Sigmoid colon (tissue), 7 donors: Measurements from ENCODE around the gene TAOK1. TPM values are rescaled to one million over a fixed set of nuclear protein-coding genes. Genes with fewer than 3 reads are reported as not detected.
A peak's percentile ranks its signal among the peaks of the same experiment; 100 is the strongest.

ENCODE experiments used
- DNase-seq: peaks from one replicate; pipeline ENCODE4 v3.0.0-alpha.2; 2019
- H3K27ac ChIP-seq, 4 donors: fragments of 200-600 bp; sonication (generic); one replicate each; pipeline ENCODE4 v1.5.1; 2016 to 2019; ENCODE audit warnings: mild to moderate bottlenecking in 1 of 4
- H3K27me3 ChIP-seq, 3 donors: fragments of 200-600 bp; sonication (generic); one replicate each; pipeline ENCODE4 v1.5.1; 2019; ENCODE audit warnings: mild to moderate bottlenecking in 1 of 3
- H3K36me3 ChIP-seq, 4 donors: fragments of 200-600 bp; sonication (generic); one replicate each; pipeline ENCODE4 v1.5.1; 2016 to 2019
- H3K4me1 ChIP-seq, 4 donors: fragments of 200-600 bp; sonication (generic); one replicate each; pipeline ENCODE4 v1.5.1; 2017 to 2019
- H3K4me3 ChIP-seq, 4 donors: fragments of 200-600 bp; sonication (generic); one replicate each; pipeline ENCODE4 v1.5.1; 2017 to 2019; ENCODE audit warnings: mild to moderate bottlenecking in 2 of 4, moderate library complexity in 1 of 4
- H3K9me3 ChIP-seq, 4 donors: fragments of 200-600 bp in 3 of 4; sonication (generic) in 3 of 4; one replicate each; pipeline versions ENCODE4 v1.5.1 to v1.6.1; 2013 to 2019
- EP300 ChIP-seq, 4 donors: sonication (generic); formaldehyde crosslinking; IDR thresholded peaks; one replicate each; pipeline ENCODE4 v1.6.1; 2017; ENCODE audit warnings: antibody characterized with exemption in 4 of 4
- POLR2A ChIP-seq, 2 donors: fragments of 450-650 bp; IDR thresholded peaks; one replicate each; pipeline ENCODE4 v1.6.1; 2016; ENCODE audit warnings: antibody characterized with exemption in 2 of 2, mild to moderate bottlenecking in 2 of 2, moderate library complexity in 2 of 2
- POLR2AphosphoS5 ChIP-seq, 4 donors: sonication (generic); formaldehyde crosslinking; IDR thresholded peaks; one replicate each; pipeline ENCODE4 v1.6.1; 2017; ENCODE audit warnings: antibody characterized with exemption in 4 of 4
- WGBS, 2 donors: extraction: QIAGEN DNeasy Blood & Tissue Kit; methylation state at CpG; one replicate each; pipeline ENCODE4 v1.1.7; 2013; 5-methylcytosine and 5-hydroxymethylcytosine counted together
- intact Hi-C: fragments of 100-400 bp; cut with DNase I; formaldehyde crosslinking; loops from one replicate; pipeline ENCODE4 v1.15.1; 2023
- polyA plus RNA-seq, 3 donors: library from polyadenylated mRNA; stranded (reverse); fragments of 200-250 nt; gene quantifications; one replicate each; pipeline ENCODE4 v1.2.3, GENCODE V29; 2013
- total RNA-seq, 4 donors: library from RNA; depleted of rRNA; stranded (reverse); fragments of >200 nt; gene quantifications; one replicate each; pipeline ENCODE4 v1.1.0, GENCODE V29; 2016
- TF ChIP-seq, protein P1 (sequence below), 4 experiments: fragments of 450-650 bp in 3 of 4; fragments of 200-600 bp in 1 of 4; IDR thresholded peaks; one replicate each; pipeline ENCODE4 v1.5.1; 2016 to 2019; ENCODE audit warnings: antibody characterized with exemption in 4 of 4, mild to moderate bottlenecking in 3 of 4, moderate library complexity in 2 of 4
- donor health status: healthy with polysubstance abuse.
- donor health status: Bipolar disorder and iron deficiency.
- donor health status: healthy.

The TAOK1 gene
- total and polyA plus RNA-seq, 7 donors = 3.6 to 65.4 (median 46.3) TPM

DNA sequence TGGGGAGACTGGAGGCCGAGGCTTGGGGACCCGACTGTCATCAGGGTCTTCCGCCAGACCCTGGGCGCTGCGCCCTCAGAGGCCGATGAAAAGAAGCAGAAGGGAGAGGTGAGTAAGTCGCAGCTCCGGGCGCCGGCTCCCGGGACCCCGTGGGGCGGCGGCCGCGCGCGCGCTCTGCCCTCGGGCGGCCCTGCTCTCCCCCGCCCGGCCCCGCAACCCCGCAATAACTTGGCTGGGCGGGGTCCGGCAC is 177.1 kb downstream of the TAOK1 start:
- H3K27ac ChIP-seq = peak overlapping the region; percentile 86 to 94 (median 90)
- TF ChIP-seq POLR2AphosphoS5 (IDR thresholded peaks at IDR 0.05) = no peak
- TF ChIP-seq POLR2A (IDR thresholded peaks at IDR 0.05) = no peak
- TF ChIP-seq EP300 (IDR thresholded peaks at IDR 0.05) = no peak
- TF ChIP-seq, protein P1, sequence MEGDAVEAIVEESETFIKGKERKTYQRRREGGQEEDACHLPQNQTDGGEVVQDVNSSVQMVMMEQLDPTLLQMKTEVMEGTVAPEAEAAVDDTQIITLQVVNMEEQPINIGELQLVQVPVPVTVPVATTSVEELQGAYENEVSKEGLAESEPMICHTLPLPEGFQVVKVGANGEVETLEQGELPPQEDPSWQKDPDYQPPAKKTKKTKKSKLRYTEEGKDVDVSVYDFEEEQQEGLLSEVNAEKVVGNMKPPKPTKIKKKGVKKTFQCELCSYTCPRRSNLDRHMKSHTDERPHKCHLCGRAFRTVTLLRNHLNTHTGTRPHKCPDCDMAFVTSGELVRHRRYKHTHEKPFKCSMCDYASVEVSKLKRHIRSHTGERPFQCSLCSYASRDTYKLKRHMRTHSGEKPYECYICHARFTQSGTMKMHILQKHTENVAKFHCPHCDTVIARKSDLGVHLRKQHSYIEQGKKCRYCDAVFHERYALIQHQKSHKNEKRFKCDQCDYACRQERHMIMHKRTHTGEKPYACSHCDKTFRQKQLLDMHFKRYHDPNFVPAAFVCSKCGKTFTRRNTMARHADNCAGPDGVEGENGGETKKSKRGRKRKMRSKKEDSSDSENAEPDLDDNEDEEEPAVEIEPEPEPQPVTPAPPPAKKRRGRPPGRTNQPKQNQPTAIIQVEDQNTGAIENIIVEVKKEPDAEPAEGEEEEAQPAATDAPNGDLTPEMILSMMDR (IDR thresholded peaks at IDR 0.05) = no peak
- H3K4me3 ChIP-seq = peak overlapping the region; percentile 57 to 79 (median 60)
- H3K9me3 ChIP-seq = no peaks in the 10 kb centered on the region
- WGBS, 2 donors = 0% methylated on average over 27 of the region's 27 CpGs
- peaks cover 0 to 56% (median 36%) of the 10 kb centered on the region in 4 donors for H3K4me1 ChIP-seq
- DNase-seq = no peak
- peaks cover 0 to 6% (median 0%) of the 10 kb centered on the region in 4 donors for H3K36me3 ChIP-seq
- H3K27me3 ChIP-seq = no peaks in the 10 kb centered on the region
- intact Hi-C loops = loop anchor here (5.0 kb wide), 1 partner anchor 275 kb away; the partner anchor contains the start of gene NUFIP2

DNA sequence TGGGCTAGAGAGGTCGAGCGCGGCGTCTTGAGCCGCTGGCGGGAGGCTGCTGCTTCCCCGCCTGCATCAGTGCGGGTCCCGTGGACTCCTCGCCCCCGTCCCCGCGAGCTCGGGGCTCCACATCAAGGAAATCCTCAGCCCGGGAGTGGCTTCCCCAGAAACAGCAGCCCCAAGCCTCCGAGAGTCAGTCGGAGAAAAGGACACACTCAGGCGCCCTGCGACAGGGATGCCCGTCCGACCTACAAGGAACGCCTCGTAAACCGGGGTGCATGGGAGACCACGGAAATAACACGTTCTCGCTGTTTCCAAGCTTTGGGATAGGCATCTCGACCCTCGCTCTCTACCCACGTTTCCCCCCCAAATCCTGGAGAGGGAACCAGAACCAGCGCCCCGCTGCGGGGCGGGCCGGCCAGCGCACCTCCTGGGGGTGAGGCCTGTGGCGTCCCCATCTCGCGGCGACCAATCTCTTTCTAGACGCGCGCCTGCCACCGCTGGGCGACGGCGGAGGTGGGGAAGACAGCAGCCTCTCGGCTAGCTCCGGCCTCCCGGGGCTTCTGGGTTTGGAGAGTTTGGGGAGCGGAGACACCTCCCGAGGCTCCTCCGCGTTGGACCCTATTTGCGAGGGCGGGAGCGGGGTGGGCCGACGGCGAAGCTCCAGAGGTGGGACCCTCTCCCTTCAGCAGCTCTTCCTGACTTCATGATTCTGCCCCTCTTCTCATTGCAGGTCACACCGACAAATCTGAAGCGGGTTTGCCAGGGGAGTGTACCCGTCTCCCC is 177.6 kb downstream of the TAOK1 start:
- intact Hi-C loops = loop anchor here (5.0 kb wide), 1 partner anchor 275 kb away; the partner anchor contains the start of gene NUFIP2
- Histone ChIP-seq H3K9me3 (no peaks in the 10 kb centered on the region), H3K27ac (peak overlapping the region; percentile 86 to 94 (median 90)), H3K36me3 (peaks cover 0 to under 1% (median 0%) of the 10 kb centered on the region in 4 donors), H3K4me3 (peak overlapping the region; percentile 57 to 79 (median 60)), H3K4me1 (peaks cover 0 to 62% (median 41%) of the 10 kb centered on the region in 4 donors), H3K27me3 (no peaks in the 10 kb centered on the region)
- no peak for TF ChIP-seq POLR2AphosphoS5 (IDR thresholded peaks at IDR 0.05)
- TF ChIP-seq, protein P1 (IDR thresholded peaks at IDR 0.05) = peak; percentile 14 to 40 (median 34)
- DNase-seq = peak; percentile 83
- WGBS, 2 donors = 0% methylated on average over 63 of the region's 63 CpGs

DNA sequence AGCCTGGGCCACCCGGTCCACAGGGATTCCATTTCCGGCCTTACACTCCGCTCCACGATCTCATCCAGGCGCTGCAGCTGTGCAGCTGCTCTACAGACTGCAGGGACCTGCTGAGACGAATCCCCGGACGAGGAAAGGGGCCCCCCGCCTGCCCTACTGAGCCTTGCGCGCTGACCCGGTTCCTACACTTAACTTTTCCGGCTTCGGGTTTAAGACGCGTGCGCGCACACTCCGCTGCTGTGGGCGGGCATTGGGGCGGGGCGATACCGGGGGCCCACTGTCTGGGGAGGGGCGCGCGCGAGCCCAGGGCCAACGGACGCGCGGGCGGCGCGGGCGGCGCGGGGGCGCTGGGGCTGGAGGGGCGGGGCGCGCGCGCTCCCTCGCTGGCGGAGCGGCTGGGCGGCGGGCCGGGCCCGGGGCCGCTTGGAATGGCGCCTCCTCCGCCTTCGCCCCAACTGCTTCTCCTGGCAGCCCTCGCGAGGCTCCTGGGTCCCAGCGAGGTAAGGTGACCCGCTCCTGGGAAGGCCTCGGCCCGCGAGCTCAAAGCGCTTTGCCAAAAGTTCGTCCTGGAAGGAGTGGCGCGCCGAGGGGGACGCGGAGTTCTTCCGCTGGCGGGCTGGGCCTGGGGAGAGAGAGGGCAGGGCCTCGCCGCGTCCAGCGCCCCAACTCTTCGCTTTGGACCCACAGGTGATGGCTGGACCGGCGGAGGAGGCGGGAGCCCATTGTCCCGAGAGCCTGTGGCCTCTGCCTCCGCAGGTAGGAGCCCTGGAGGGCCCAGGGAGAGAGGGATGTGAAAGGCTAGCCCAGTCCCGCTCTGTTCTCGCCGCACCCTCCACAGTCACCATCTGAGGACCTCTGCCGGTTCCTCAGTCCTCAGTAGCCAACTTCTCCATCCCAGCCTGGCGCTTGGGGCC is 178.4 kb downstream of the TAOK1 start, which contains the start of gene TP53I13:
TSS of gene TP53I13 (plus strand) at position 371 of the 914 bp plus-strand sequence. CDS start at position 429, 58 bp downstream.
- peaks cover 0 to 69% (median 47%) of the 10 kb centered on the region in 4 donors for H3K4me1 ChIP-seq
- 1% methylated on average over 85 of the region's 85 CpGs for WGBS, 2 donors

DNA sequence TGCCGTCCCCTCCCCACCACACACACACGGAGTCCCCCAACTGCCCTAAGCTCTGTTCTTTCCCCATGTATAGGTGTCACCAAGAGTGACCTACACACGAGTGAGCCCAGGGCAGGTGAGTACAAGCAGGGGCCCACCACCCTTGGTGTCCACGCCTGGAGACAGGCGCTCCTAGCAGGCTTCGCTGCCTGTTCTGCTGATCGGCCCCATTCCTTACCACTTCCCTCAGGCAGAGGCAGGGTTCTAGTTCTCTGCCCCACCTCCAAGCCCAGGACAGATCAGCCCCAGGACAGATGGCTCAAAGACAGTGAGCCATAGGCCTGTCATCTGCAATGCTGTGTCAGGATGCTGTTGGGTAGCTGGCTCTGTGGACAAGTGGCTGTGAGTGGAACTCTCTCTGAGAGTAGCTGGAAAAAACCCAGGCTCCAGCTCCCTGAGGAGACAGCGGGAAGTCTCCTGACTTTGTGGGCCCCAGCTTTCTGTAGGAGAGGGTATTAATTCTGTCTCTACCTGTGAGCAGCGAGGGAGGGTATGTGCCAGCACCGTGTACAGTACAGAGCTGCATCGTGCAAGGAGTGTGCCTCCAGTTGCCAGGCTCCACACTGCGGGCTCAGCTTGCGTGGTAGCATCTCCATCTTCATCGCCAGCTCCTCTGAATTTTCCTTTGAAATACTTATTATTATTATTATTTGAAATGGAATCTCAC is 179.2 kb downstream of the TAOK1 start:
- TF ChIP-seq, protein P1 (IDR thresholded peaks at IDR 0.05) = no peak
- no peak for TF ChIP-seq EP300 (IDR thresholded peaks at IDR 0.05)
- TF ChIP-seq POLR2AphosphoS5 (IDR thresholded peaks at IDR 0.05) = no peak
- TF ChIP-seq POLR2A (IDR thresholded peaks at IDR 0.05) = no peak
- peak; percentile 59 for DNase-seq
- intact Hi-C loops = loop anchor here (5.0 kb wide), 1 partner anchor 277 kb away; the partner anchor contains the start of gene NUFIP2
- H3K4me1 ChIP-seq = peaks cover 0 to 69% (median 47%) of the 10 kb centered on the region in 4 donors
- 64 to 68% methylated on average over 14 of the region's 14 CpGs for WGBS, 2 donors
- peak overlapping the region; percentile 57 to 79 (median 60) for H3K4me3 ChIP-seq
- peak overlapping the region; percentile 86 to 94 (median 90) for H3K27ac ChIP-seq
- H3K9me3 ChIP-seq = no peaks in the 10 kb centered on the region
- peaks cover 2 to 11% (median 4%) of the 10 kb centered on the region in 4 donors for H3K36me3 ChIP-seq
- no peaks in the 10 kb centered on the region for H3K27me3 ChIP-seq

More for the DNA sequence above, 178.4 kb downstream of the TAOK1 start, which contains the start of gene TP53I13:
- H3K4me3 ChIP-seq = peak within 1 kb of the TSS; percentile 57 to 79 (median 60)
- peak; percentile 67 to 85 (median 74) for TF ChIP-seq POLR2AphosphoS5 (IDR thresholded peaks at IDR 0.05)
- TF ChIP-seq POLR2A (IDR thresholded peaks at IDR 0.05) = peak; percentile 26 to 78
- TF ChIP-seq EP300 (IDR thresholded peaks at IDR 0.05) = no peak
- H3K36me3 ChIP-seq = peaks cover 0 to 3% (median 0%) of the 10 kb centered on the region in 4 donors
- no peaks in the 10 kb centered on the region for H3K27me3 ChIP-seq
- peak within 1 kb of the TSS; percentile 86 to 94 (median 90) for H3K27ac ChIP-seq
- no peaks in the 10 kb centered on the region for H3K9me3 ChIP-seq
- intact Hi-C loops = loop anchor here (5.0 kb wide), 1 partner anchor 276 kb away; the partner anchor contains the start of gene NUFIP2
- DNase-seq = peak; percentile 93
